Adrenal gland (tissue), 12 donors: ENCODE results near the gene RNASE9. TPM values are rescaled to one million over a fixed set of nuclear protein-coding genes. Genes with fewer than 3 reads are reported as not detected.
"Not testable (repeated sequence)": the region's sequence is repeated elsewhere in the genome, so short reads cannot be mapped to it uniquely, and the experiment has no call there.

ENCODE experiments used
- DNase-seq, 7 donors: peaks; one replicate each; pipeline ENCODE4 v3.0.0-alpha.2; 2019 to 2020
- H3K27ac ChIP-seq, 5 donors: fragments of 200-600 bp; sonication (generic) in 4 of 5; 1 replicate in 3 of 5; 2 replicates in 2 of 5; pipeline versions ENCODE4 v1.5.1 to v1.8.0; 2016 to 2020; ENCODE audit warnings: mild to moderate bottlenecking in 1 of 5
- H3K27me3 ChIP-seq: fragments of 200-600 bp; 2 replicates; pipeline ENCODE4 v1.8.0; 2021
- H3K36me3 ChIP-seq, 2 donors: fragments of 200-600 bp; replicated peaks in 1 of 2; 1 replicate in 1 of 2; 2 replicates in 1 of 2; pipeline versions ENCODE4 v1.5.1 to v1.8.0; 2018 to 2022
- H3K4me1 ChIP-seq, 2 donors: fragments of 200-600 bp; replicated peaks in 1 of 2; 1 replicate in 1 of 2; 2 replicates in 1 of 2; pipeline versions ENCODE4 v1.5.1 to v1.8.0; 2018 to 2021
- H3K4me3 ChIP-seq, 4 donors: fragments of 200-600 bp; sonication (generic) in 3 of 4; one replicate each; pipeline ENCODE4 v1.5.1; 2016 to 2018
- H3K9me3 ChIP-seq, 3 donors: fragments of 200-600 bp; sonication (generic) in 1 of 3; replicated peaks in 1 of 3; 1 replicate in 2 of 3; 2 replicates in 1 of 3; pipeline versions ENCODE4 v1.5.1 to v1.8.0; 2016 to 2021
- POLR2A ChIP-seq, 2 donors: fragments of 450-650 bp; IDR thresholded peaks; one replicate each; pipeline ENCODE4 v1.6.1; 2017; ENCODE audit warnings: antibody characterized with exemption in 2 of 2, mild to moderate bottlenecking in 2 of 2, moderate library complexity in 1 of 2
- WGBS, 4 donors: extraction: QIAGEN DNeasy Blood & Tissue Kit in 2 of 4; methylation state at CpG; one replicate each; pipeline versions ENCODE4 v1.1.5 to v1.1.7; 2013 to 2017; 5-methylcytosine and 5-hydroxymethylcytosine counted together
- intact Hi-C, 2 donors: fragments of 100-400 bp; cut with DNase I; formaldehyde crosslinking; loops; one replicate each; pipeline versions ENCODE4 v1.14.1 to v1.15.0; 2022 to 2023
- polyA plus RNA-seq, 3 donors: library from polyadenylated mRNA; stranded (reverse); fragments of 200-250 nt in 2 of 3; fragments of 350-450 nt in 1 of 3; fragmentation: Illumina TruSeq in 1 of 3; extraction: RNeasy Lipid Tissue Mini Kit (QIAGEN cat#74804) in 1 of 3; gene quantifications; one replicate each; pipeline ENCODE4 v1.2.3, GENCODE V29; 2013 to 2014
- total RNA-seq, 9 donors: library from RNA; depleted of rRNA in 4 of 9; stranded (reverse); fragments of >200 nt in 4 of 9; fragments of 120-200 nt in 1 of 9; fragmentation: NEBNext Ultra II Directional in 1 of 9; extraction: Animal tissue kit (Norgen Biotek cat#: 25700) in 1 of 9; gene quantifications; one replicate each; pipeline versions ENCODE4 v1.1.0 to v1.2.4, GENCODE V29; 2013 to 2023
- TF ChIP-seq, protein P1 (sequence below), 6 experiments: fragments of 450-650 bp in 4 of 6; fragments of 200-600 bp in 2 of 6; sonication (generic) in 1 of 6; IDR thresholded peaks; 1 replicate in 5 of 6; 2 replicates in 1 of 6; pipeline versions ENCODE4 v1.5.1 to v1.8.0; 2016 to 2021; ENCODE audit warnings: antibody characterized with exemption in 6 of 6, mild to moderate bottlenecking in 2 of 6, moderate library complexity in 1 of 6
- donor health status: healthy with polysubstance abuse.
- donor health status: Bipolar disorder and iron deficiency.
- donor health status: DM: yes; HTN: yes; CAD: no.
- donor health status: DM: no; HTN: no; CAD: no.
- donor health status: DM: no; HTN: no; CAD: no.
- donor health status: DM: yes; HTN: yes; CAD: no.

RNASE9 gene
- total and polyA plus RNA-seq, 12 donors: not detected

DNA sequence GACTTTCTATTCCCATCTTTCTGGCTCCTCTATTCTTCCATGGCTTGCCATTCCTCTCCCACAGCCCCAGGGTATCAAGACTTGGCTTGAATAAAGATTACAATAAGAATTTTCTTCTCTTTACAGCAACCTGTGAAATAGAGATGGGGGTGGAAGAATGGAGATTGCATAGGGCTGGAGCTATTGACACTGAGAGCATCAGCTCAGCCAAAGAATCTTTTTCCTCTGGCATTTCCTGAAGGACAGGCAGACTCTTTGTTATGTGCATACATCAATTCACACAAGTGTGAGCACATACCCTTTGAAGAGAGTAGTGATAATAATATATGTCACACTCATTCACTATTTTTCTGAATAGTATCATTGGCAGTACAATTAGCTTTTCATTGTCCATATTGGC, 22.3 kb upstream of the RNASE9 start:
- no peak for DNase-seq
- Histone ChIP-seq H3K27ac (no peak overlapping the region), H3K27me3 (no peaks in the 10 kb centered on the region), H3K4me3 (no peak overlapping the region), H3K36me3 (no peaks in the 10 kb centered on the region), H3K4me1 (peaks cover 0 to 8% of the 10 kb centered on the region in 2 donors), H3K9me3 (no peaks in the 10 kb centered on the region)
- intact Hi-C loops: no loop called here
- TF ChIP-seq, protein P1, sequence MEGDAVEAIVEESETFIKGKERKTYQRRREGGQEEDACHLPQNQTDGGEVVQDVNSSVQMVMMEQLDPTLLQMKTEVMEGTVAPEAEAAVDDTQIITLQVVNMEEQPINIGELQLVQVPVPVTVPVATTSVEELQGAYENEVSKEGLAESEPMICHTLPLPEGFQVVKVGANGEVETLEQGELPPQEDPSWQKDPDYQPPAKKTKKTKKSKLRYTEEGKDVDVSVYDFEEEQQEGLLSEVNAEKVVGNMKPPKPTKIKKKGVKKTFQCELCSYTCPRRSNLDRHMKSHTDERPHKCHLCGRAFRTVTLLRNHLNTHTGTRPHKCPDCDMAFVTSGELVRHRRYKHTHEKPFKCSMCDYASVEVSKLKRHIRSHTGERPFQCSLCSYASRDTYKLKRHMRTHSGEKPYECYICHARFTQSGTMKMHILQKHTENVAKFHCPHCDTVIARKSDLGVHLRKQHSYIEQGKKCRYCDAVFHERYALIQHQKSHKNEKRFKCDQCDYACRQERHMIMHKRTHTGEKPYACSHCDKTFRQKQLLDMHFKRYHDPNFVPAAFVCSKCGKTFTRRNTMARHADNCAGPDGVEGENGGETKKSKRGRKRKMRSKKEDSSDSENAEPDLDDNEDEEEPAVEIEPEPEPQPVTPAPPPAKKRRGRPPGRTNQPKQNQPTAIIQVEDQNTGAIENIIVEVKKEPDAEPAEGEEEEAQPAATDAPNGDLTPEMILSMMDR (IDR thresholded peaks at IDR 0.05): no peak
- TF ChIP-seq POLR2A (IDR thresholded peaks at IDR 0.05): no peak

- H3K27ac ChIP-seq: no peak overlapping the region
- WGBS, 4 donors: 77 to 82% (median 80%) methylated on average over 4 of the region's 4 CpGs
- no peaks in the 10 kb centered on the region for H3K27me3 ChIP-seq
Measured at GRCh38 chr14:20580242-20580641, 19.4 kb upstream of the RNASE9 start.

DNA sequence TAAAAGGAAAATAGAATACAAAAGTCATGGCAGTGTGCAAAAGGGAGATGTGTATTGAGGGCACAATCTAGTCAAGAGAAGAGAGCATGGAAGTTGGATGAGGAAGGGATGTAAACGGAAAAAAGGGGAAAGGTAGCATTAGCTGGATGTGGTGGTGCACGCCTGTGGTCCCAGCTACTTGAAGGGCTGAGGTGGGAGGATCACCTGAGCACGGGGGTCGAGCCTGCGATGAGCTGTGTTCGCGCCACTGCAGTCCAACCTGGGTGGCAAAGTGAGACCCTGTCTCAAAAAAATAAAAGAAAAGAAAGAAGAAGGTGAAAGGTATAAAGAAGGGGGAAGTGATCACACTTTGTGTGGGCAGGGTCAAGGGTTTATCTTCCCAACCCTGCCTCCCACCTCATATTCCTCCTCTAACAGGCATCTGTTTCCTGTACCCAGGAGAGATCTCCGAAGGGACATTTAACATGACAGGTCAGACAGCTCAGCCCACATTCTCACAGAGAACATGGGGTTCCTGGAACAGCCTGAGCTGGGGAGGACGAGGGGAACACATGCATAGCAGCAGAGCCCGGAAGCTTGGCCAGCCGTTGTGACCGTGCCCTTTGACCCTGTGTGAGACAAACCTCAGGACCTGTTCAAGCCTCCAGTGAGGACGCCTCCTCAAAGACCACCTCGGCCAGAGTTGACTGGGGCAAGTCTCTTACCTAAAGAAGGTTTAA, 18.1 kb upstream of the RNASE9 start:
- intact Hi-C loops: no loop called here
- Histone ChIP-seq H3K4me3 (no peak overlapping the region), H3K9me3 (no peaks in the 10 kb centered on the region), H3K4me1 (no peaks in the 10 kb centered on the region), H3K27me3 (no peaks in the 10 kb centered on the region), H3K36me3 (no peaks in the 10 kb centered on the region), H3K27ac (no peak overlapping the region)
- TF ChIP-seq, protein P1 (IDR thresholded peaks at IDR 0.05): no peak
- no peak for TF ChIP-seq POLR2A (IDR thresholded peaks at IDR 0.05)
- DNase-seq: no peak
- WGBS, 4 donors: 69 to 79% (median 73%) methylated on average over 14 of the region's 14 CpGs

More at GRCh38 chr14:20580242-20580641, 19.4 kb upstream of the RNASE9 start:
- intact Hi-C loops: no loop called here
- H3K4me3 ChIP-seq: no peak overlapping the region
- no peak for DNase-seq
- TF ChIP-seq, protein P1 (IDR thresholded peaks at IDR 0.05): no peak
- TF ChIP-seq POLR2A (IDR thresholded peaks at IDR 0.05): no peak
- no peaks in the 10 kb centered on the region for H3K4me1 ChIP-seq
- H3K36me3 ChIP-seq: no peaks in the 10 kb centered on the region
- no peaks in the 10 kb centered on the region for H3K9me3 ChIP-seq

GRCh38 chr14:20578325-20578724, 17.5 kb upstream of the RNASE9 start:
- no peaks in the 10 kb centered on the region for H3K27me3 ChIP-seq
- WGBS, 4 donors: 66 to 77% (median 75%) methylated on average over 3 of the region's 3 CpGs
- H3K27ac ChIP-seq: no peak overlapping the region
- TF ChIP-seq POLR2A (IDR thresholded peaks at IDR 0.05): no peak
- TF ChIP-seq, protein P1 (IDR thresholded peaks at IDR 0.05): no peak
- no peaks in the 10 kb centered on the region for H3K9me3 ChIP-seq
- intact Hi-C loops: no loop called here
- no peaks in the 10 kb centered on the region for H3K4me1 ChIP-seq
- DNase-seq: no peak
- no peak overlapping the region for H3K4me3 ChIP-seq
- H3K36me3 ChIP-seq: no peaks in the 10 kb centered on the region

DNA sequence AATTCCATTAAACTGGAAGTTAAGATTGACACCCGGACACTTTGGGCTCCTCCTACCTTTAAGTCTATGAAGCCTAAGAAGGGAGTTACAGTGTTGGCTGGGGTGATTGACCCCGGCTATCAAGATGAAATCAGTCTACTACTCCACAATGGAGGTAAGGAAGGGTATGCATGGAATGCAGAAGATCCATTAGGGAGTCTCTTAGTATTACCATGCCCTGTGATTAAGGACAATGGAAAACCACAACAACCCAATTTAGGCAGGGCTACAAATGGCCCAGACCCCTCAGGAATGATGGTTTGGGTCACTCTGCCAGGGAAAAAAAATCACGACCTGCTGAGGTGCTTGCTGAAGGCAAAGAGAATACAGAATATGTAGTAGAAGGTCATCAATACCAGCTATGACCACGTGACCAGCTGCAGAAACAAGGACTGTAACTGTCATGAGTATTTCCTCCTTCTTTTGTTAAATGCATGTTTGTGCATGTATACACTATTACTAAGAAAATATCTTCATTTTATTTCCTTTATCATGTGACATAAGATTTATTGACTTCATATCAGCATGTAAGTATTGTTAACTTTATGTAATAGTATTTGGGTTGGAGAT, 11.6 kb upstream of the RNASE9 start:
- intact Hi-C loops, H3K4me1 ChIP-seq, H3K27ac ChIP-seq, H3K36me3 ChIP-seq, DNase-seq, H3K27me3 ChIP-seq, H3K4me3 ChIP-seq: not testable (repeated sequence)
- H3K9me3 ChIP-seq: peaks cover 0 to 13% (median 0%) of the 10 kb centered on the region in 3 donors
- WGBS, 4 donors: 57 to 76% (median 70%) methylated on average over 4 of the region's 4 CpGs

- H3K27ac ChIP-seq, DNase-seq, H3K4me3 ChIP-seq, H3K4me1 ChIP-seq, H3K27me3 ChIP-seq, H3K36me3 ChIP-seq, intact Hi-C loops: not testable (repeated sequence)
- H3K9me3 ChIP-seq: peaks cover 0 to 13% (median 0%) of the 10 kb centered on the region in 3 donors
- WGBS, 4 donors: 67 to 91% (median 71%) methylated on average over 1 of the region's 1 CpG
Measured at GRCh38 chr14:20570720-20571119, 9.9 kb upstream of the RNASE9 start.

GRCh38 chr14:20569865-20570264, 9.0 kb upstream of the RNASE9 start:
- DNase-seq, H3K36me3 ChIP-seq, H3K4me1 ChIP-seq, H3K4me3 ChIP-seq, H3K27me3 ChIP-seq, intact Hi-C loops, H3K27ac ChIP-seq: not testable (repeated sequence)
- 77 to 91% (median 80%) methylated on average over 2 of the region's 2 CpGs for WGBS, 4 donors
- peaks cover 0 to 13% (median 0%) of the 10 kb centered on the region in 3 donors for H3K9me3 ChIP-seq
